HG03469 (cell line): ENCODE measurements around the gene ZDHHC16.
"Not testable (repeated sequence)": the region's sequence is repeated elsewhere in the genome, so short reads cannot be mapped to it uniquely, and the experiment has no call there.

Experiments
- ATAC-seq: cut with Tn5 transposase; IDR thresholded peaks from one replicate; pipeline ENCODE4 v1.9.1; 2021; ENCODE audit warnings: mild to moderate bottlenecking, moderate library complexity, moderate number of reproducible peaks; ENCODE audit not compliant: unreplicated experiment

ZDHHC16 gene

GRCh38 chr10:97475936-97476594 is 30.1 kb downstream of the ZDHHC16 start:
- ATAC-seq, result no peak

GRCh38 chr10:97479410-97479809 is 33.4 kb downstream of the ZDHHC16 start:
- ATAC-seq, result not testable (repeated sequence)

DNA sequence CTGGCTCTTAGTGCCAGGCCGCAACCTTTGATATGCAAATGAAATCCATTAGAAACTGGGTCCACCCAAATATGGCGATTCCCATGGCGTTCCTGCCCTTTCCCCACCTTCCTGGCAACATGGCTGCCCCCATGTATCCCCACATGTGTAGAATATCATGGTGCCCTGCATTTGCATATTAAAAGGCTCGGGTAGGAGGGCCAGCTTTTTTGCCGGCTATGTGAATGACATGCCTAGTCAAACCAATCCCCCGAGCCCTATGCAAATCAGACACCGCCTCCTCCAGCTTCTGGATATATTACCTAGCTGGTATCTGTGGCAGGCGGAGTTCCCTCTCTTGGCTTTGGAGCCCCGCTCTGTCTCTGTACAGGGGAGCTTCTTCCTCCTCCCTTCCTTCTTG is 34.0 kb downstream of the ZDHHC16 start:
- no peak for ATAC-seq

- no peak for ATAC-seq
Observed at GRCh38 chr10:97481071-97481470, 35.1 kb downstream of the ZDHHC16 start.

DNA sequence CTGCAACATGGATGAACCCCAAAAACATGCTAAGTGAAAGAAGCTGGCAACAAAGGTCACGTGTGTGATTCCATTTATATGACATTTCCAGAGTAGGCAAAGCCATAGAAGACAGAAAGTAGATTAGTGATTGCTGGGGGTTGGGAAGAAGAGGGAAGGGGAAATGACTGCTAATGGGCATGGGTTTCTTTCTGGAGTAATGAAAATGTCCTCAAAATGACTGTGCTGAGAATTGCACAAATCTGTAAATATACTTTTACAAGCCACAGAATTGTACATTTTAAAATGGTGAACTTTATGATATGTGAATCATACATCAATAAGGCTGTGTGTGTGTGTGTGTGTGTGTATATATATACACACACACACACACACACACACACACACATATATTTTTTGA is 36.4 kb downstream of the ZDHHC16 start:
- no peak for ATAC-seq

GRCh38 chr10:97483506-97483905 is 37.5 kb downstream of the ZDHHC16 start:
- ATAC-seq, result no peak

GRCh38 chr10:97483921-97484320 is 37.9 kb downstream of the ZDHHC16 start:
- ATAC-seq, result no peak

DNA sequence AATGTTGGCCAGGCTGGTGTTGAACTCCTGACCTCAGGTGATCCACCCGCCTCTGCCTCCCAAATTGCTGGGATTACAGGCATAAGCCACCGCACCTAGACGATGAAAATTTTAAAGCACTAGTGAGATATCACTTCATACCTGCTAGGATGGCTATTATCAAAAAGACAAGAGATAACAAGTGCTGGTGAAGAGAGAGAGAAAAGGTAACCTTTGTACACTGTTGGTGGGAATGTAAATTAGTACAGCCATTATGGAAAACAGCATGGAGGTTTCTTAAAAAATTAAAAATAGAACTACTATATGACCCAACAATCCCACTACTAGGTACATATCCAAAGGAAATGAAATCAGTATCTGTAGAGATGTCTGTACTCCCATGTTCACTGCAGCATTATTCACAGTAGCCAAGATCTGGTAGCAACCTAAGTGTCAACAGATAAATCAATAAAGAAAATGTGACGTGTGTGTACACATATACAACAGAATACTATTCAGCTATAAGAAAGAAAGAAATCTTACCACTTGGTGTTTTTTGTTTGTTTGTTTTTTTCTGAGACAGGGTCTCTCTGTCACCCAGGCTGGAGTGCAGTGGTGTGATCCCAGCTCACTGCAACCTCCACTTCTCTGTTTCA is 39.8 kb downstream of the ZDHHC16 start:
- ATAC-seq, result no peak

GRCh38 chr10:97490592-97490991 is 44.6 kb downstream of the ZDHHC16 start:
- ATAC-seq, result no peak

GRCh38 chr10:97494151-97494550 is 48.2 kb downstream of the ZDHHC16 start:
- no peak for ATAC-seq

GRCh38 chr10:97494863-97495506 is 49.0 kb downstream of the ZDHHC16 start:
- ATAC-seq, result no peak

DNA sequence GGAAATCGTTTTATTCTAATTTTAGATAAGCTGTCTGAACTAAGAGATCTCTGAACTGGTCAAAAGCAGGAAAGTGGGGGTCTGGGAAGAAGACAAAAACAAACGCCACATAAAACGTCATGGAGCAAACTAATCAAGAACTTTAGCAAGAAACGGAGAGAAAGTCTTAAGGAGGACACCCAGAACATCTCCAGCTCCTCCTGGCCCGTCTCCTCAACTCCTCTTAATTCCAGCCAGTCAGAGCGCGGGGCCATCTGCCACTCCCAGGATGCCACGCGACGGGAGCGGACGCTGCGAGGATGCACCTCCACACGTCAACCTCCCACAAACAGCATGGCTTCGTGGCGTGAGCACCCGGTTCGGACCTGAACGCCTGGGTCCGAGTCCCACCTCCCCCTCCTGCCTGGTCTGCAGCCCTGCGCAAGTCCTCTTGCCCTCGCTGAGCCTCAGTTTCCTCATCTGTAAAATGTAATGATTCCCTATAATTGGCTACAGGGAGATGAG is 51.6 kb downstream of the ZDHHC16 start:
- ATAC-seq, result no peak

DNA sequence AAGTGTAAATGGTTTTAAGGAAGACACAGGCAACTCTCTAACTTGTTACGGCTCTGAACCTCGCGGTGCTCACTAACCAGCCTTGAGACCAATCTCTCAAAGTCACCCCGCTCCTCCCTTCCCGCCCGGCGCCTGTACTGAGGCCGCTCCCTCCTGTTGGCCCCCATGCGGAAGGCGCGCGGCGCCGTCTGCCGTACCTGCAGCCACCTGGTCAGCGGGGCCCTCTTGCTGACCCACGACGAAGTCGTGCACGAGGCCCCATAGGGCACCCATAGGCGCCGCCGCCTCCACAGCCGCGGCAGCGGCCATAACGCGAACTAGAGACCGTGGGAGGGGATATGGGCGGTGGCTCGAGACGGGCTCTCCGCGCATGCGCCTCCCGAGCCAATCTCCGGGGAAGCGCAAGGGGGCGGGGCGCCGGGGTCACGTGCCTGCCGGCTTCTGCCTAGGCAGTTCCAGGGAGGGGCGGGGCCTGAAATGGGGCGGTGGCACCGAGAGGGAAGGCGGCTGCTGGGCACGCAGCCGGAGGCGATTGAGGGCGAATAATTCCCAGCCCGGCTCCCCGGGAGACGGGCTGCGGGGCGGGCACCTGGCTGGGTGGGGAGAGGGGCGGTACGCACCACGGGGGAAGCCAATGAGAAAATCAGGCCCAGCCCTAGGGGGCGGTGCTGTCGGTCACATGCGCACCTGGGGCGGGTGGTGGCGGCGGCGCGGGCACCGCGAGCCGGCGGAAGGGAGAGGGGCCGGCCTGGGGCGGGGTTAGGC is 52.3 kb downstream of the ZDHHC16 start, which contains the start of gene MMS19:
Gene MMS19 (minus strand): TSS at position 347 of the 765 bp plus-strand sequence. CDS start 38 bp downstream, at position 309.
- peak; percentile 78 for ATAC-seq

DNA sequence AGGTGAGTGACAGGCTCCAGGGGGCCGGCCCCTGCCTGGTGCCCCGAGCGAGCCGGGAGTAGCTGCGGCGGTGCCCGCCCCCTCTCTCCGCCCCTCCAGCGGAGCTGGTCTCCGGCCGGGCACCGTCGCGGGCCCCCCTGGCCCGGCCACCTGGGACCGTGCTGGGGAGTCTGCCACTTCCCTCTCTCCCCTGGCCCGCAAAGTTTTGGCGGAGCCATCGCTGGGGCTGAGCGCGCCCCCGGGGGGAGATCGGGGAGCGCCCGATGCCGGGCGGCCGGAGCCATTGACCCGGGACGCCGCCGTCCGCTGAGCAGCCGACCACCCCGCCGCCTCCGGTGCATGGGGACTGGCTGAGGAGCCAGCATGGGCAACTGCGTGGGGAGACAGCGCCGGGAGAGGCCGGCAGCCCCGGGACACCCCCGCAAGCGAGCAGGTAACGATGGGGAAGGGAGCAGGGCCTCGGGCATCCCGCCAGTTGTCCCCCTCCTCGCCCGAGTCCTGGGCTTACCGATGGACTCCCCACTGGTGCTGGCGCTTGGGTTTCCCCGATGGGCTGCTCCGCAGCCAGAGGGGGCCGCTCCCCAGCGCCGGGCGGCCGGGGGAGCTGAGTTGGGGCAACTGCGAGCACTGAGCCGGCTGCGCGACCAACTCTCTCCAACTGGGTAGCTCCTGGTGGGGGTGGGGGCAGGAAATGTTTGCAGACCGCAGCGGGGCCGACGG is 53.0 kb downstream of the ZDHHC16 start, which contains the start of gene UBTD1:
Gene UBTD1 (plus strand): TSS at position 84 of the 720 bp plus-strand sequence. CDS start 280 bp downstream, at position 364.
- ATAC-seq, result peak; percentile 1

DNA sequence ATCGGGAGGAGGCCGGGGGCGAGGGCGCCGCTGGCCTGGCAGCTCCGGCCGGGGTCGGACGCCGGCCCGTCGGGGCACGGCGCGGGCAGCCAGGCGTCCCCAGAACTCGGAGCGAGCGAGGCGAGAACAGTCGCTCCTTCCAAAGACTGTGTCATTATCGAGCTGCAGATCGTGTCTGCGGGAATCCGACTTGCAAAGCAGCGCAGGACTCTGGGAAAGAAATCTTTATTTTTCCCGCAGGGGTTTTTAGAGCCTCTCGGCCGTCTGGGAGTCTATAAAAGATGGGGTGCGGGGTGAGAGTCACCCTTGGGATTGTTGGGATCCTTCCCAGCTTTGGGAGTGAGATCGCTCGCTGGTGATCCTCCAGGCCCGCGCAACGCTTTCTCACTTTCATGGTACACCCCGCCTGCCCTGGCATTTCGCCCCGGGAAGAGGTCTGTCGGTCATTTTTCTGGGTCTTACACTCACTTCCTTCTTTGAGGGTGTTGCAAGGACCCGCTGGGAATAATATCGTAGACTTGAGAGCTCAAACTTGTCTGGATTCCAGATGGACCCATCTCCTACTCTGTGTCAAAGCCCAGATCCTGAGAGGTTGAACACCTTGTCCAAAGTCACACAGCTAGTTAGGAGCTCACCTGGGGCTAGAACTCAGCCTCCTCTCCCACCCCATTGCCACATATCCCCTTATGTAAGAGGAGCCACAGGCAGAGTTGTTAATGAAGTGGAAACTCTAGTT is 53.8 kb downstream of the ZDHHC16 start:
- no peak for ATAC-seq

- ATAC-seq, result no peak
Observed at GRCh38 chr10:97500297-97500575, 54.3 kb downstream of the ZDHHC16 start.

- no peak for ATAC-seq
Observed at GRCh38 chr10:97502916-97503315, 56.9 kb downstream of the ZDHHC16 start.

GRCh38 chr10:97503406-97503805 is 57.4 kb downstream of the ZDHHC16 start:
- no peak for ATAC-seq

DNA sequence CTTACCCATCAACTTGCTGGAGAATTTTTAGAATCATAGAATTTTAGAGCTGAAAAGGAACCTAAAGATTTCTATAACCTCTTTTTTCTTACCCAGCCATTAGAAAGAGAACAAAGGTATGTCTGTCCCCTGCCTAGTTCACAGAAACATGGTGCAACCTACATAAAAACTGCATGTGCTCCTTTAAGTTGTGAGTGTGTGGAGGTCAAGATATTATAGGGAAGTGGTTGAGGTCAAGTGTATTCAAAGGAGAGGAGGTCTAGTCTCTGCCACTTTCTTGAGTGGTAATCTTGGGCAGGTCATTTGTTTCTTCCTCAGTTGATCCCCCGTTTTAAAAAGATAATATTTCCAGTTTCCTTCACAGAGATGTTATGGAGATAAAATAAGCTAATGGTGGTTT is 59.2 kb downstream of the ZDHHC16 start:
- ATAC-seq, result no peak
